SK-N-DZ (cell line): ENCODE results near the gene GRID2.

Experiments
- DNase-seq: peaks from one replicate; pipeline ENCODE4 v3.0.0-alpha.2; 2015; ENCODE audit warnings: low spot score

The GRID2 gene

DNA sequence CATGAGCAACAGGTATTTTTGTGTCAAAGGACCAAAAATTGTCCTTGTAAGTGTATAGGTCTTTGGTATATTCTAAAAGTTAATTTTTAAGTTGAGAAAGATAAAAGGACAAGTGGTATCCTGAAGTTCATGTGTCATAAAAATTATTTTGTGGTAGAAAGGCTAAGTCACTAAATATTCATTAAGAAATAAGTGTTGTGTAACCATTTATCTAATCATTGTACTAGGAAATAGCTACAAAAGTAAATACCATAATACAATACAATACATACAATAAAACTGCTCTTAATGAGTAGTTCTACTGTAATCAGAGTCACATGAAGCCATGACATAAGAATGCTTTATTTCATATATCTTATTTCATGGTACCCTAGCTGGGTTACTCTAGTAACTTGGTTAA, 1442.3 kb downstream of the GRID2 start:
- DNase-seq: no peak

DNA sequence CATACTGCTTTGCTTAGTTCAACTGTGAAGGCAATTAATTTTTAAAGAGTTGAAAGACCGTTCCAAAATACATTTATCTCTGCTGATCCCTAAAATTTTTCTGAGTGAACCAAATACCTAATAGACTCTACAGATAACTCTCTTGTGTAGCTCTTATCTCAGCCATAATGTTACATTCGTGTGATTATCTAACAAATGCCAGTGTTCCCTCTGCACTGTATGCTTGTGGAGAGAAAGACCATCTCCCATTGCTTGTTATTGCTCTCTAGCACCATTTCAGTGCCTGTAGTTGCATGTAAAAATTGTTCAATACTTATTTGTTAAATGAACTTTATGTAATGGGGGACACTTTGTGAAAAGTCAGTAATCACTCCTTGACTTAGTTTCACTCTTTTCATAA, 1443.5 kb downstream of the GRID2 start:
- no peak for DNase-seq

DNA sequence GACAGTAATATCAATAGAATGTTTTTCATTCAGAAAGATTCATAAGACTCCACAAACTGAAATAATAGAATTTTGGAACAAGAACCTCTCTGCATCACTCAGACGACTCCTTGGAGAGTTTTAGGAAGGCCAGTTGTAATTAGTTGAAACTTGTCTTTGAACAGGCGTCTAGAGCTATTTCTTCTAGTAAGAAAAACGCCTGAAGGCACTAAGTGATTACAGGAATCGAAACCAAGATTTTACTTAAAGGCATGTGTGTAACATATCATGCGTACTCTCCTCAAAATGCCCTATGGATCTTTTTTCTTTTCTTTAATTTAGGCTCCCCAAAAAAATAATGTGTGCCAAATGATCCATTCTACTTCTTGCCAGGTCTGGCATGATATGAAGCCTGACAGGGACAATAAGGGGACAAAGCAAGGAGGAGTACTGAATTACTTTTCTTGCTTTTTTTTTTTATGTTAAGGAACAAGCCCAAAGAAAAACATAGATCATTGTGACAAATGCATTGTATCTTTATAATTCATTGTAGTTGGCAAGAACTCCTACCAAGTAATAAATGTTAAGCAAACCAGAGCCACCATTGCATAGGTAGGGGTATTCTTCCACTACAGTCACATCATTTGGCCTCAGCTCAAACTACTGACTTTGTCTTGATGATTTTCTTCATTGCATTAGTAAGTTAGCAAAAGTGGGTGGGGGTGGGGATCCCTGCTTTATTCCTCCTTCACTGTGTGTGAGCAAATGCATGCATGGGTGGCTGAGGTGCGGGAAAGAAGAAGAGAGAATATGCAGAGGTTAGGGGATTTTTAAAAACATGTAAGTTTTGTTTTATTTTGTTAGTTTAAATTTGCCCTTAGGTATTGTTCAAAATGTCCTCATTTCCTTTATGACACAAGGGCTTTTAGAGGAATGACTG, 1444.9 kb downstream of the GRID2 start:
- DNase-seq: no peak

DNA sequence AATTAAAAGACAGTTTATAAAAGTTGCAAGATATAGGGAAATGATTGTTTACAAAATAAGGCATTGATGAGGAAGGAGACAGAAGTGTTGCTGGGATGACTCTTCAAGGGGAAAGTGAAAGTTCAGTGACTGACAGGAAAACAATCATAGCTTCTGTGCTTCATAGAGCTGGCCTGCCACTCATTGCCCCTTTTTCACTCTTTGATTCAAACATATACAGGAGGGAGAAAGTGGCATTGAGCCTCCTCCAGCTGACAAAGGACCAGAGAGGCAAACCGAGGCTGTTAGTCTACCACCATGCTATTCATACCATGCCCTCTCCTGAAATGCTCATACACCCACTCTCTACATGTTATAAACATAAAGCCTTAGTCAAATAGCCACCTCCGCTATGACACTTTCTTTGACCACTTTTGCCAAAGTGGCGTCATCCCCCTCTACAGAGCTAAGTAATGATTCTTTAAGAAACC, 1445.6 kb downstream of the GRID2 start:
- no peak for DNase-seq

DNA sequence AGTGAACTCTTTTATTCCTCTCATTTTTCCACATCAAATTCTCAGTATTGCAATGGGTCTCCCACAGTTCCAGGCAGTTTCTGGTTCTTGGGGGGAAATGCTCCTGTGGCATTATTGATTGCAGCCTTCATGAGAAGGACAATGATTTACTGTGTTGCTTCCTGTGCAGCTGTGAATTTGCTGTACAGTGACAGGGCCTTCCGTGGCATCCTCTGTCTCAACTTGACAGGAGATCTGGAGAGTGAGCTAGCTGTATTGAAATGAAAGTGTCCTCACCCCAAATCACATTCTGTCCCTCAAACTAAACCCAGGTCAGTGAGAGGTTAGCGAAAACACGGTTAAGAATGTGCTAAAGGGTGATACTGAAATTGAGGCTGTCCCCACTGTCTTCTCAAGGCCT, 1447.6 kb downstream of the GRID2 start:
- no peak for DNase-seq

DNA sequence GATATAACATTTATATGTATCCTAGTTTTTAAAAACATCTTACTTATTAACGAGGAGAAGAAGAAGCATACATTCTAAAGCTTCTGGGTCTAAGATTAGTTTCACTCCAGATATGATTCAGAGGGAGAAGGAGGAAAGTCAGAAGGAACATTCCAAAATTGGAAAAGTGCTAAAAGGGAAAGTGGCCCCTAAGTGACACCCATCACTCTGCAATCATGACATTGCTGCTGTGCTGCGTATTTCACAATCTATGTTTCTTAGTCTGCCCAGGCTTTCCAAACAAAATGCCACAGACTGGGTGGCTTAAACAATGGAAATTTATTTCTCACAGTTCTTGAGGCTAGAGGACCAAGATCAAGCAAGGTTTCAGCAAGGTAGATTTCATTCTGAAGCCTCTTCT, 1452.3 kb downstream of the GRID2 start:
- DNase-seq: no peak

DNA sequence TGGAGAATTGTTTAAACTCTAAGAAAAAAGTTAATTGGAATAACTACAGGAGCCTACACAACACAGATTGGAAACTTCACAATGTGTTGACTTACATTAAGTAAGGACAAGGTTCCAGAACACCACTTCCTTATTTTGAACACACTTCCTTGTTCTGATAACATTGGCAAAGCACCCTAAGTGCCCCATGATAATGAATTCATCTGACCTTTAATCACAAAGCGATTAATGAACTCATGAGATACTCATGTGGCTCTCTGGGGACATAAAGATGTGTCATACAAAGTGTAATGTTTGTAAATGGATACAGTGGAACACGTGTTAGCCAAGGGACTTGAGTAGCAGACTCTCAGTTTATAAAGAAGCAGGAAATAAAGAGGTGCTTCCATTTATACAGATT, 1455.7 kb downstream of the GRID2 start:
- no peak for DNase-seq

DNA sequence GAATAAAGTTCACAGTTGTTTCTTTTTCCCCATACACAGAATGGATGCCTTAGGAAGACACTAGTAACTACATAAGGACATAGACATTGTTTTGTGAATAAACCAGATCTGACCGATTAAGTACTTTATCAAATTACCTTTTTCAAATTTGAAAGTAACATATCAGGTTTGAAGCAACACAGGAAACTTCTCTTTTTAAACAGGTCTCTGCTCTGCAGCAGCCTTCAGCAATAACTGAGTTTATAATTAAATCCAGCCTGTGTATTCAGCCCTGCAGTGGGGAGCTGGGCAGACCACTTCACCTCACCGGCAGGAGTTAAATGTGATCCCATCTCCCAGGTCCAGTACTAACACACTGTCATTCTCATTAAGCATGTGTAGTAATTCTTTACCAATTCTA, 1456.5 kb downstream of the GRID2 start:
- peak; percentile 67 for DNase-seq

DNA sequence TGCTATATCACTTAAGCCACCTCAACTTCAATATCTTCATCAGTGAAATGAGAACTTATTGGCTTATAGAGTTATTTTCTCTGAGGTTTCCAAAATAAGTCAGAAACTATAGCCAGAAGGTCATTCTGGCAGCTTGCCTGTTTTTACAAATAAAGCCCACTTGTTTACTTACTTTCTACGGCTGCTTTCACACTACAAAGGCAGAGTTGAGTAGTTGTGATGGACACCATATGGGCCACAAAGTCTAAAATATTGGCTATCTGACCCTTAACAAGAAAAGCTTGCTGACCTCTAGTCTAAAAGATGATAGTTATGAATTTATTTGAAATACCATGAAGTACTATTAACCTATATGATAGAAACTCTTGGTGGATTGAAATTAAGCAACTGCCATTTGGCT, 1457.5 kb downstream of the GRID2 start:
- DNase-seq: no peak

DNA sequence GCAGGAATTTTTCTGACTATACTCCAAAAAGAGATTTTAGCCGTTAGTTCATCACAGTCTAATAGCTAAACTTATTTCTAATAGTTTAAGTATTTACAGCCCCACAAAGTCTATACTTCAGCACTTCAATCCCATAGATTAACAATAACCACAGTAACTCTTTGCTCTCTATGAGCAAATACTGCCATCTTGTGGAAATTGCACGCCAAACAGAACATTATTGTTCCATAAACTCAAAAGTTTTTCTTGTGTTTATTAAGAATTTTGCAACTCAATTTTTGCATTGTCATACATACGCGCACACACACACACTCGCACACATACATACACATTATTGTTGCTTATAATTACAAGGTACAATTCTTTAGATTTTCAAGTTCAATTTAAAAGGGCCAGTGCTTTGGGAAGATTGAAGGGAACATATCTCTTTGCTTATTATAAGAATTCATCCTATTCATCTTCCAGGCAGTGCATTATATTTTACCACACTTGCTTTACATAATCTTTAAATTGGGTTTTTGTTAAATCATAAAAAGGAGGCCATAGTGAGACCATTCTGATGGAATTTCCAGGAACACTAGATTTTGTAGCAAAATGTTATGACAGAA, 1461.0 kb downstream of the GRID2 start:
- DNase-seq: peak; percentile 54

DNA sequence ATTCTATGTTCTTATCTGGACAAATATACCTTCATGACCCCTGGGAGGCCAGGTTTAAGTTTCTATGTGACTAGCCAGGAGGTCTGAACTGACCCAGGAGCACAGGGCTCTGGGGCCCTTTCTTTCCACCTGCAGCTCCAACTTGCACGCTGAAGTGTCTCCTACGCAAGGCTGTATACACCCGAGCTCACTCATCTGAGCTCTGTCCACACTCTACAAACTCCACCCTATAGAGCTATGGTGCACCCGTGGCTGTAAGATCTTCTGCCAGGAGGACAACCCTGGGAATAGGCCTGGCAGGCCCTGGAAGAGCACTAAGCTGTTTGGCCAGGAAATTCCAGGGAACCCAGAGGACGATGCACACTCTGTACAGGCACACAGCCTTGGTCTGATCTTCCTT, 1464.2 kb downstream of the GRID2 start:
- no peak for DNase-seq

DNA sequence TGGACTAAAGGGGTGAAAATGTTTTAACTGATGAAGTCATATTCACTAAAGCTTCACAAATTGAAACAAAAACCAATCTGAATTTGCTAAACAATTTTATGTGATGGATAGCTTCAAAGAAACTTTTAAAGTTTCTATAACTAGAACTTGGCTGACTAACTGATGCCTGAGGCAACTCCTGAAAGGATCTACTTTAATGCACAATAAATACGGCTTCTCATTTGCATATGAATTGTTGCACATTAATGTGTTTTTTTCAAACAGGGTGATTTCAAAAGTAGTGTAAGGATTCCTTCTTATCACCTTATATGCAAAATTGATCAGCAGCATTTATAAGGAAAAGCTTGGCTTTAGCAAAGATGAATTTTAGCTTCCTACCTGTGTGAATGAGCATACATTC, 1466.4 kb downstream of the GRID2 start:
- DNase-seq: no peak

DNA sequence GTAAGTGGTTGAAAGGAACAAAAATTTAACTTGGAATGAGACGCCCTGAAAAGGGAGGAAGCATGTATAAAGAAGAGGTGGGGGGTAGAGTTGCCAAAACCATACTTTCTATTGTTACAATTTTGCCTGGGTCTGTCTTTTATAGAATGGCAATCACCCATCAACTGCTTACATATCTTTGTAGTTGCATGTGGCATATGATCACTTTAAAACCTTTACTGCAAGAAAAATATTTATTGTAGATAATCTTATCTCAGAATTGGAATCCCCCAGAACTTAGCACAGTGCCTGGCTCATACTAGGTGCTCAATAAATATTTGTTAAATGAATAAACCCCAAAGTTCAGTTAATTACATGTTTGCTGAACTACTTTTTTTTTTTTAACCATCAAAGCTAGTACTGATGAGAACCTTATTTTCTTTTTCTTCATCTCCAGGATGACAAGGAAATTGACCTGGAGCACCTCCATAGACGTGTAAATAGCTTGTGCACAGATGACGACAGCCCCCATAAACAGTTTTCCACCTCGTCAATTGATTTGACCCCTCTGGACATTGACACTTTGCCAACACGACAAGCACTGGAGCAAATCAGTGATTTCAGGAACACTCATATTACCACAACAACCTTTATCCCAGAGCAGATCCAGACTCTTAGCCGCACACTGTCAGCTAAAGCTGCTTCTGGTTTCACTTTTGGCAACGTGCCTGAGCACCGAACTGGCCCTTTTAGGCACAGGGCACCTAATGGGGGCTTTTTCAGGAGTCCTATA, 1468.1 kb downstream of the GRID2 start:
- no peak for DNase-seq

DNA sequence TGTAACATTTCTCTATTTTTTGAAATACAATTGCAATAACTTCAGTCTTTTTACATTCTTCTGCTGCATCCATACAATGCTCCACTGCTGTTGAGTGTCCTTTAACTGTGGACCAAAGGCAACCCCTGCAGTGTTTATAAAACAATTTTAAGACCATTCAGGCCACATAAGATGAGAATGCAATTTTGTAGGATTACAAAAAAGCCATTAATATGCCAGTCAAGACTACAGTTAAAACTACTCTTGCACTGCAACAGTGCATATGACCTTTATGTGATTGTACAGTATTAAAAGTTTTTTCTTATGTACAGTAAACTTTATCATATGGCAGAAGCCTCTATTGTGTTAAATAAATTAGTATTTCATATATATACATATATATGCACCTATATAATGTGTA, 1469.1 kb downstream of the GRID2 start:
- no peak for DNase-seq

DNA sequence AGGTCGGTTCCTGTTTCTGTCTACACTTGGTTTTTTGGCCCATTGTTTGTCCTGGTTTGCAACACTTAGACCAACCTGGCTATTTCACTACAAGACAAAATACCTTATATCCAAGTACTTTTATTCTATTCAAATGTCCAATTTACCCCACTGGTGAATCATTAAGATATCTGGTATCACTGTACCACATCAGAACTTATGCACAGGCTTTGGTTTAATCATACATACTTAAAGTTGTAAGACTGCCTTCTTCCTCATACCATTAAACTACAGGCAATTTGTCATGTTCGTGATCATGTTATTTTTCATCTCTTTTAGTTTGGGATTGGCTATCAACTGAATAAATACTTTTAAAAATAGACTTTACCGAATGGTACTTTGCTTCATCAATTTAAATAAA, 1471.8 kb downstream of the GRID2 start:
- DNase-seq: no peak

DNA sequence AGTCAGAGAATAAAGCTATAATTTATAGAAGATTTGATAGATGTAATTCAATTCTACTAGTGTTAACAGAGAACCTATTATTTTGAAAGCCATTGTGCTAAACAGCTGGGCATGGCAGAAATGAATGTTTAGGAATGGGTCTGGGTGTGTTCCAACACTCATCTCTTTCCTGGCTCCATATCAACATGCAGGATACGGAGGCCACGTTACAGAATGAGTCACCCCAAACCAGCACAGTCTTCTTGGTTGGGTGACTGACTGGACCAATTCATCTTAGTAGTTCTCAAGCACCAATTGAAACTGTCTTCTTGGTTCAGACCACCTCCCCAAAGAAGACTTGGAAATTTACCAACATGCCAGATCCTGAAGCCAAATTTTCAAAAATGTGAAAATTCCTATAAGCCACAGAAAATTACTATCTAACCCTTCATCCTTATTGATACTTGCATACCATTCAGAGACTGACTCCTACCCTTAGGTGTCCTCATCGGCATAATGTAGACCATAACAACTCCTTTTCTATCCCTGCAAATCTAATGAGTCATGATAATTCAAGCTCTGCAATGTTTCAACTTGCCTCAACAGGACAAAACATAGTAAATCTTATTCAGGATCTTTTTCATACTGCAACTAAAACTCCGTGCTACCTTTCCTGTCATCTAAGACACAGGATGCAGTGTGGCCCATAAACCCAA, 1472.8 kb downstream of the GRID2 start:
- DNase-seq: no peak

DNA sequence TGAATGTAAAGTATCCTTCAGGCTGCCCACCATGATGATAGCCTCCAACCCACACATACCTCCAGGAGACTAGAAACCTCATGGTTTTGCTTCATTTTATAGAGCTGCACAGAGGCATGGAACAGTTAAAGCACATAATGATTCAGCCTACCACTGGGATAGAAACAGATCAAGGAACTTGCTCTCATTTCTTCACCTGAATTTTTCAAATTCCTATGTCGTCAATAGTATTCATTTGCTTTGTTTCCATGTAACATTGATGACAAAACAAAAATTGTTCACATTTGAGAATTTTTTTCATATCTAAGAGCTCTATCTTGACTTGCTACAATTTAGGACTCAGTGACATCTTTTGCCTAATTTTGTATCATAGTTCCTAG, 1473.3 kb downstream of the GRID2 start:
- DNase-seq: no peak

DNA sequence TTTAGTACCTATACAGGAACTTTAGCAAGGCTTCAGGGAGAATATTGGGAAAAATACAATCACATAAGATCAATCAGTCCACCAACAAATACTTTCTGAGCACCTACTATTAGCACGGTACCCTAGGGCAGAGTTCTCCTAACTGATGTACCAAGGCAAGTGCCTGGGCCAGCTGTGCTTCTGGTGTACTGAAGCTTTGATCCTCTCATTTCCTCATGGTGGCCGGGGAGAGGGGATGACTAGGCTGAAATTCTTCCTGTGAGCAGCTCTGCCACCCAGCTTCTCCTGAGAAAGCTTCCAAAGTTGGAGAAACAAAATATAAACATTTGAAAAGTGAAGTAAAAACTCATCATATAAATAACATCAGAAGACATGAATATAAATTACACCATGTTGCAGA, 1475.5 kb downstream of the GRID2 start:
- DNase-seq: no peak

DNA sequence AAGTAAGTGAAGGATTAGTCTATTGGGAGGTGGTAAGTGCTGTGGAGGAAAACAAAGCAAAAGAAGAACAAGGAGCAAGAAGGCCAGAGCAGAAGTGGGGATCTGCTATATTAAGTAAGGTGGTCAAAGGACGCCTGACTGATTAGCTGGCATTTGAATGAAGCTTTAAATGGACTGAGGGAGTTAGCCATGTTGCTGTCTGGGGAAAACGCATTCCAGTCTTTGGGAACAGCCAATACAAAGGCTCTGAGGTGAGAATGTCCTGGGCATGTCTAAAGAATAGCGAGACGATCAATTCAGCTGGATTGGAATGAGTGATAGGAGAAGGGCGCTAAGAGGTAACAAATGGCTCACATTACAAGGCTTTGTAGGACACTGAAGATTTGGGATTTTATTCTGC, 1476.3 kb downstream of the GRID2 start:
- no peak for DNase-seq

DNA sequence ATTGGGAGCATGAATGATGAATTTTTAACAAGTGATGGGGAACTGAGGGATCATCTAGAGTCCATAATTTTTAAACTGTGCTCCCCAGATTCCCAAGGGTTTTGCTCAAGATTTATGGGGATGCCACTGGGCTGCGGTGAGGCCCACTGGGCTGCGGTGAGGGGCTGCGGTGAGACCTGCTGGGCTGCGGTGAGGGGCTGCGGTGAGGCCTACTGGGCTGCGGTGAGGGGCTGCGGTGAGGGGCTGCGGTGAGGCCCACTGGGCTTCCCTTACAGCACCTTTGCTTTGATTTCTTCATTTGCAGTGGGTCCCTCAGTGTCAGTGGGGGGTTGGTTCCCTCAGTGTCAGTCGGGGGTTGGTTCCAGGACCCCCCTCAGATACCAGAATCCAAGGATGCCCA, 1477.4 kb downstream of the GRID2 start:
- DNase-seq: no peak

DNA sequence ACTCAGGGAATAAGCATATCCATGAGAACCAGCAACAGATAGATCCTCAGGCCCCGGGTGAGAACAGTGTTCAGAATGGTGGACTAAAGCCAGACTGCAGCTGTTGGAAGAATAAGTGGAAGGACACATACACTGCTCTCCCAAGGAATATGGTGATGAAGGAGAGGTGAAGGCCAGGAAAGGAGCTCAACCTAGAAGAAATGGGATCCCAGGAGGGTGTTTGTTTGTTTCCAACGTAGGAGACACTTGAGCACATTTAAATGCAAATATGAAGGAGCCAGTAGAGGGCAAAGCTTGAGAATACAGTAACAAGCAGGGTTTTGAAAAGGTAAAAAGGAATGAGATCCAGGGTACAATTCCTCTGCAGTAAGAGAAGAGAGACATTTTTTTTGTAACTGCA, 1482.4 kb downstream of the GRID2 start:
- no peak for DNase-seq

DNA sequence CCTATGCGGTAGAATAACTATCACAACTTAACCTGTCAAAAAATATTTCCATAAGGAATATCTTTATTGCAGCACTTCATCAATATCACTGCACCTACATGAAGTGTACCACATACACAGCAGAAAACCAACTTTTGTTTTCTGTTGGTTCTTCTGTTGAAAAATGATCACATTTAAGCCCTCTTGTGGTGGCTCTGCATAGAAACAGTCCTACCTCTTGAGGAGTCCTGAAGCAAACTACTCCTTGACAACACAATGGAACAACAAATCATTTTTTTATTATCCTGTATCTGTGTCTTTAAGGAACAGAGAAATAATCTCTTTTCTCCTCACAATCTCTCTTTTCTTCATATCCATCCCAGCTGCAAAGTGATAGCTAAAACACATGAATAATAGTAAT, 1484.9 kb downstream of the GRID2 start:
- peak; percentile 12 for DNase-seq
